Nephron progenitor cell (in vitro differentiated cells): ENCODE results near the gene MKLN1.
A peak's percentile ranks its signal among the peaks of the same experiment; 100 is the strongest.

Experiments used
- DNase-seq: peaks from one replicate; pipeline ENCODE4 v3.0.0; 2021
- H3K27ac Mint-ChIP-seq: 2 replicates; pipeline ENCODE4 v1.8.0; 2021; ENCODE audit warnings: mild to moderate bottlenecking, moderate library complexity, mixed read lengths
- H3K27me3 Mint-ChIP-seq: 2 replicates; pipeline ENCODE4 v1.8.0; 2021; ENCODE audit warnings: mild to moderate bottlenecking, low read depth, mixed read lengths; ENCODE audit not compliant: poor library complexity
- H3K36me3 Mint-ChIP-seq: 2 replicates; pipeline ENCODE4 v1.8.0; 2021; ENCODE audit warnings: low read depth, mixed read lengths
- H3K4me1 Mint-ChIP-seq: 2 replicates; pipeline ENCODE4 v1.8.0; 2021; ENCODE audit warnings: mixed read lengths
- H3K4me3 Mint-ChIP-seq: 2 replicates; pipeline ENCODE4 v1.8.0; 2021; ENCODE audit warnings: mild to moderate bottlenecking, moderate library complexity, mixed read lengths
- H3K9me3 Mint-ChIP-seq: 2 replicates; pipeline ENCODE4 v1.8.0; 2021; ENCODE audit warnings: mild to moderate bottlenecking, moderate library complexity, mixed read lengths
- CTCF ChIP-seq: fragments of 200-600 bp; sonication (generic); IDR thresholded peaks from 2 replicates; pipeline ENCODE4 v1.5.0; 2021; ENCODE audit warnings: antibody characterized with exemption

Gene MKLN1

GRCh38 chr7:131358636-131359035 lies 31.0 kb downstream of the MKLN1 start:
- no peak for DNase-seq
- H3K4me3 Mint-ChIP-seq: no peak overlapping the region
- H3K27ac Mint-ChIP-seq: no peak overlapping the region
- TF ChIP-seq CTCF: no peak
- peaks cover 42% of the 10 kb centered on the region for H3K9me3 Mint-ChIP-seq
- H3K36me3 Mint-ChIP-seq: peaks cover 56% of the 10 kb centered on the region
- H3K4me1 Mint-ChIP-seq: peaks cover 11% of the 10 kb centered on the region
- H3K27me3 Mint-ChIP-seq: no peaks in the 10 kb centered on the region

GRCh38 chr7:131359136-131359776 lies 31.6 kb downstream of the MKLN1 start:
- peaks cover 61% of the 10 kb centered on the region for H3K36me3 Mint-ChIP-seq
- no peak for TF ChIP-seq CTCF
- H3K27me3 Mint-ChIP-seq: no peaks in the 10 kb centered on the region
- no peak for DNase-seq
- H3K4me1 Mint-ChIP-seq: peaks cover 11% of the 10 kb centered on the region
- H3K9me3 Mint-ChIP-seq: peaks cover 45% of the 10 kb centered on the region
- peak overlapping the region; percentile 12 for H3K27ac Mint-ChIP-seq
- H3K4me3 Mint-ChIP-seq: no peak overlapping the region

DNA sequence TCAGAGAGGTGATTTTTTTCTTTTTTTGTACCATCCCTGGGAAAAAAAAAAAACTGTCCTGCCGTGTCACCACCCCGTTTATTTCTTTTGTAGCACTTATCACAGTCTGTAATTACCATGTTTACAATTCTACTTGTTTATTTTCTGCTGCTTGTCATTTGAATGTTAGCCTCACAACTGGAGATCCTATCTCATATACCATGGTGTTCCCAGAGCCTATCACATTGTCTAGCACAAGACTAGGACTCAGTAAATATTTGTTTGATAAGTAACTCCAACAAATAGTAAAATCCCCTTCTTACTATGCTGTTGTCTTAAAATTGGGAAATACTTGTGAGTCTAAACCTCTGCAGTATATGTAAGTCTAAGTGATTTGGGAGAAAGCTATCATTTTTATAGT lies 36.0 kb downstream of the MKLN1 start:
- H3K4me1 Mint-ChIP-seq: peaks cover 7% of the 10 kb centered on the region
- peaks cover 65% of the 10 kb centered on the region for H3K36me3 Mint-ChIP-seq
- no peak overlapping the region for H3K4me3 Mint-ChIP-seq
- H3K27me3 Mint-ChIP-seq: no peaks in the 10 kb centered on the region
- peaks cover 48% of the 10 kb centered on the region for H3K9me3 Mint-ChIP-seq
- H3K27ac Mint-ChIP-seq: no peak overlapping the region
- no peak for DNase-seq
- TF ChIP-seq CTCF: no peak

DNA sequence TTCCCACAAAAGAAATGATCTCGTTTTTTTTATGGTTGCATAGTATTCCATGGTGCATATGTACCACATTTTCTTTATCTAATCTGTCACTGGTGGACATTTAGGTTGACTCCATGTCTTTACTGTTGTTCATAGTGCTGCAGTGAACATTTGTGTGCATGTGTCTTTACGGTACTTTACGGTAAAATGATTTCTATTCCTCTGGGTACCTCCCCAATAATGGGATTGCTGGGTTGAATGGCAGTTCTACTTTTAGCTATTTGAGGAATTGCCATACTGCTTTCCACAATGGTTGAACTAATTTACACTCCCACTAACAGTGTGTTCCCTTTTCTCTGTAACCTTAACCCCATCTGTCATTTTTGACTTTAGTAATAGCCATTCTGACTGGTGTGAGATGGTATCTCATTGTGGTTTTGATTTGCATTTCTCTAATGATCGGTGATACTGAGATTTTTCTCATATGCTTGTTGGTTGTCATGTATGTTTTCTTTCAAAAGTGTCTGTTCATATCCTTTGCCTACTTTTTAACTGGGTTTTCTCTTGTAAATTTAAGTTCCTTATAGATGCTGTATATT lies 37.2 kb downstream of the MKLN1 start:
- no peak for DNase-seq
- no peak overlapping the region for H3K4me3 Mint-ChIP-seq
- peaks cover 59% of the 10 kb centered on the region for H3K36me3 Mint-ChIP-seq
- H3K27ac Mint-ChIP-seq: no peak overlapping the region
- H3K27me3 Mint-ChIP-seq: no peaks in the 10 kb centered on the region
- no peak for TF ChIP-seq CTCF
- H3K9me3 Mint-ChIP-seq: peaks cover 43% of the 10 kb centered on the region
- no peaks in the 10 kb centered on the region for H3K4me1 Mint-ChIP-seq

DNA sequence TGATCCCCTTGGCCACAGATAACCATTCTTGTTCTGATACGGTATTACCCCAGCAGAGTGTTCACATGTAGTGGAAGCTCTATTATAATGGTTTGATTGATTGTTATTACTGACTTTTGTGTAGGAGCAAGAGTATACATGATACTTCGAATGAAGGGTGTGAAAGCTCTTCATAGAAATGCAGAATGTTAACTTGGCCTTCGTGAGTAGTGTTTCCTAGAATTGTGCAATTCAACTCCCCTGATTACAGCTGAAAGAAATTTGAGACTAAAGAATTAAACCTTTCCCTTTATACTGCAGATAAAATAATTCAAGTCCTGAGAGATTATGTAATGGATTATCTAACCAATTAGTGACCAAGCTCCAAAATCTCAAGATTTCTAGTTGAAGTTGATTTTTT lies 38.2 kb downstream of the MKLN1 start:
- Mint-ChIP-seq H3K36me3 (peaks cover 49% of the 10 kb centered on the region), H3K9me3 (peaks cover 34% of the 10 kb centered on the region), H3K27ac (no peak overlapping the region), H3K4me3 (no peak overlapping the region), H3K27me3 (no peaks in the 10 kb centered on the region), H3K4me1 (peaks cover 9% of the 10 kb centered on the region)
- TF ChIP-seq CTCF: no peak
- DNase-seq: no peak

GRCh38 chr7:131369354-131369753 lies 41.7 kb downstream of the MKLN1 start:
- Mint-ChIP-seq H3K4me3 (no peak overlapping the region), H3K27me3 (no peaks in the 10 kb centered on the region), H3K36me3 (peaks cover 27% of the 10 kb centered on the region), H3K27ac (no peak overlapping the region), H3K4me1 (peaks cover 19% of the 10 kb centered on the region), H3K9me3 (peaks cover 18% of the 10 kb centered on the region)
- no peak for DNase-seq
- TF ChIP-seq CTCF: no peak
